ENCODE results near the gene PIEZO2. TPM values are rescaled to one million over a fixed set of nuclear protein-coding genes. Genes with fewer than 3 reads are reported as not detected.

PIEZO2 gene
- total and polyA plus RNA-seq, 7 donors = 0.03 to 0.64 (median 0.13) TPM

DNA sequence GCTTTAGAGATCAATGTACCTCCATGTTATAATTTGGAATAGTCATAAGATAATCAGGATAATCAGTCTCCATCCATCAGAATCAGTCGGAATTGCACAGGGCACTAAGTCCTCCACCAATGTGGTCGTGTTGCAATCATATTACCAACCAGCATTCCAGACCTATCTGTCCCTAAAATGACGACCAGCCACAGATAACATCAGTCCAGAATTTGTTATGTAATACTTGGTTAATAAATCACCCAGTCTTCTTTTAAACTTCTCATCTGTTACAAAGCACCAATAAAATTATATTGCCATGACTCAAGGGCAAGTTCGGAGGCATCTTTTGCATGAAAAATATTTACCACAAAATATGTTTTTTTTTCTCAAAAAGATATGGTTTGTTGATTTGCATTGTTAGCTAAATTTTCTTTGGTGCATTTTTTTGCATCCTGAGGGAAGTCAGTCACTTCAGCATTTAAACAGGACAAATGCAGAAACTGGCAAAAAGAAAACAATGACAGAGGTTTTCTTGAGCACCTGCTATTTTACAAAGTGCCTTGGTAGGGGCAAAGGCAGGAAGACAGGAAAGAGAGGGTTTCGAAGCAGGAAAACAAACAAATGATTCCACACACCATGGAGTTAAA, 29.3 kb downstream of the PIEZO2 start:
- H3K27ac ChIP-seq = no peak overlapping the region
- no peaks in the 10 kb centered on the region for H3K27me3 ChIP-seq (ENCODE audit: insufficient read depth in 3 of 3, low read length in 2 of 3)
- ATAC-seq (no peak), DNase-seq (no peak)
- H3K4me3 ChIP-seq = no peak overlapping the region
- intact Hi-C loops (cut with DNase I) = no loop called here
- H3K36me3 ChIP-seq (ENCODE audit: insufficient read depth in 1 of 2, low read depth in 1 of 2) = no peaks in the 10 kb centered on the region
- H3K9me3 ChIP-seq = no peaks in the 10 kb centered on the region
- TF ChIP-seq, protein P1, sequence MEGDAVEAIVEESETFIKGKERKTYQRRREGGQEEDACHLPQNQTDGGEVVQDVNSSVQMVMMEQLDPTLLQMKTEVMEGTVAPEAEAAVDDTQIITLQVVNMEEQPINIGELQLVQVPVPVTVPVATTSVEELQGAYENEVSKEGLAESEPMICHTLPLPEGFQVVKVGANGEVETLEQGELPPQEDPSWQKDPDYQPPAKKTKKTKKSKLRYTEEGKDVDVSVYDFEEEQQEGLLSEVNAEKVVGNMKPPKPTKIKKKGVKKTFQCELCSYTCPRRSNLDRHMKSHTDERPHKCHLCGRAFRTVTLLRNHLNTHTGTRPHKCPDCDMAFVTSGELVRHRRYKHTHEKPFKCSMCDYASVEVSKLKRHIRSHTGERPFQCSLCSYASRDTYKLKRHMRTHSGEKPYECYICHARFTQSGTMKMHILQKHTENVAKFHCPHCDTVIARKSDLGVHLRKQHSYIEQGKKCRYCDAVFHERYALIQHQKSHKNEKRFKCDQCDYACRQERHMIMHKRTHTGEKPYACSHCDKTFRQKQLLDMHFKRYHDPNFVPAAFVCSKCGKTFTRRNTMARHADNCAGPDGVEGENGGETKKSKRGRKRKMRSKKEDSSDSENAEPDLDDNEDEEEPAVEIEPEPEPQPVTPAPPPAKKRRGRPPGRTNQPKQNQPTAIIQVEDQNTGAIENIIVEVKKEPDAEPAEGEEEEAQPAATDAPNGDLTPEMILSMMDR (IDR thresholded peaks at IDR 0.05) = no peak
- WGBS, 3 donors = 41 to 54% (median 47%) methylated on average over 5 of the region's 5 CpGs
- no peaks in the 10 kb centered on the region for H3K4me1 ChIP-seq

GRCh38 chr18:11119550-11119949, 29.8 kb downstream of the PIEZO2 start:
- no peak overlapping the region for H3K4me3 ChIP-seq
- no peaks in the 10 kb centered on the region for H3K4me1 ChIP-seq
- intact Hi-C loops (cut with DNase I) = no loop called here
- H3K36me3 ChIP-seq (ENCODE audit: insufficient read depth in 1 of 2, low read depth in 1 of 2) = no peaks in the 10 kb centered on the region
- H3K9me3 ChIP-seq = no peaks in the 10 kb centered on the region
- 71 to 83% (median 76%) methylated on average over 4 of the region's 4 CpGs for WGBS, 3 donors
- no peaks in the 10 kb centered on the region for H3K27me3 ChIP-seq (ENCODE audit: insufficient read depth in 3 of 3, low read length in 2 of 3)
- no peak for ATAC-seq
- TF ChIP-seq, protein P1 (IDR thresholded peaks at IDR 0.05) = no peak
- no peak for DNase-seq
- no peak overlapping the region for H3K27ac ChIP-seq

DNA sequence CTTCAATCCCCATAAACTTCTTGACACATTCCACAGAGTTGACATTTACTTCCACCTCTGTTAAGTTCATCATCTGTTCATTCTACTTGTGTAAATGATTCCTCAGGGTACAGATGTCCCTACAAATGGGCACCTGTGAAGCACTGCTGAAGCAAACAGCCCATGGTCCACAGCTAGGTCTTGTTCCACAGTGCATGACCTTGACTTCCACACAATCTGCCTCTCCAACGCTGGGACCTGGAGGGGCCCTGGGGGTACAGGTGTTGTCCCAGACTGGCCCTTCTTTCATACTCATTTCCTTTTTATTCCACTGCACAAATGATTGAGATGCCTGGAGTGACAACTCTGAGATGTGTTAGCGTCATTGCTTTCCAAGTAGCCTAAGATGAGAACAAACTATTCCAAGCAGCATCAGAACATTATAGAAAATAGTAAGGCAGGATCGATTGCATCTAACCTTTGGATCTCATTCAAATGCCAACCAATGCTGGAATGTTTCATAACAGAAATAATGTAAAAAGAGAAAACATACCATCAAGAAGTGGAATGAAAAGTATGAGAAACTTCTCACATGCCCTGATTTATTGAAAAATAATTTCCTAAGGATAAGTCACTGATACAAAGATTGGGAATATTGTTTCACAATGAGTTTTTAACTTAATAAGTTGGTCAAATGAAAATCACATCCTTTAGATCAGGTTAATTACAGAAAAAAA, 31.2 kb downstream of the PIEZO2 start:
- TF ChIP-seq, protein P1 (IDR thresholded peaks at IDR 0.05) = no peak
- H3K4me3 ChIP-seq = no peak overlapping the region
- 62 to 68% (median 65%) methylated on average over 3 of the region's 3 CpGs for WGBS, 3 donors
- ATAC-seq = no peak
- H3K4me1 ChIP-seq = no peaks in the 10 kb centered on the region
- H3K9me3 ChIP-seq = no peaks in the 10 kb centered on the region
- H3K27ac ChIP-seq = no peak overlapping the region
- no peaks in the 10 kb centered on the region for H3K27me3 ChIP-seq (ENCODE audit: insufficient read depth in 3 of 3, low read length in 2 of 3)
- DNase-seq = no peak
- H3K36me3 ChIP-seq (ENCODE audit: insufficient read depth in 1 of 2, low read depth in 1 of 2) = no peaks in the 10 kb centered on the region
- intact Hi-C loops (cut with DNase I) = no loop called here

DNA sequence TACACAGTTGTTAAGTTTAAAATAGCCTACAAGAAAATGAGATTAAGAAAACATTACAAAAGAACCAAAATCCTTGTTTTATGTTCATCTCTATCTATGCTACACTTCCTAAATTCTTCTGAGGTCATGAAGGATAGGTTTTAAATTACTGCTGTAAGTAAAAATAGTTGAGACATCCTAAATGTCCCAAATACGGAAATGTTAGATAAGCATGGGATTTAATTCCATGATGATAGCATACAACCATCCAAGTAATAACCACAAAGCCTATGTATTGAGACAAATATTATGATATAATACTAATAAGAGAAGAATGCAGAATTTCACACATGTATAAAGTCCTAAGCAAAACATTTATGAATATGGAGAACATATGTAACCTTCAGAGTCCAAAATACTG, 34.1 kb downstream of the PIEZO2 start:
- no peaks in the 10 kb centered on the region for H3K4me1 ChIP-seq

More for the DNA sequence above, 34.1 kb downstream of the PIEZO2 start:
- Histone ChIP-seq H3K36me3 (ENCODE audit: insufficient read depth in 1 of 2, low read depth in 1 of 2) (no peaks in the 10 kb centered on the region), H3K4me3 (no peak overlapping the region), H3K27ac (no peak overlapping the region), H3K27me3 (ENCODE audit: insufficient read depth in 3 of 3, low read length in 2 of 3) (no peaks in the 10 kb centered on the region), H3K9me3 (no peaks in the 10 kb centered on the region)
- DNase-seq = no peak
- intact Hi-C loops (cut with DNase I) = no loop called here
- no peak for ATAC-seq
- 33 to 80% (median 50%) methylated on average over 1 of the region's 1 CpG for WGBS, 3 donors
- TF ChIP-seq, protein P1 (IDR thresholded peaks at IDR 0.05) = no peak

Measured in psoas muscle (tissue), 8 donors.